ENCODE results near the gene SMIM5. TPM values are rescaled to one million over a fixed set of nuclear protein-coding genes. Genes with fewer than 3 reads are reported as not detected.

Gene SMIM5
- total and polyA plus RNA-seq, 2 donors (not counting 3 experiments of a cell fraction or from before 2014, with no cell fraction given), result not detected

GRCh38 chr17:75589919-75590303, 43.3 kb upstream of the SMIM5 start:
- DNase-seq (ENCODE audit: low read depth, low spot score), result no peak
- no peaks in the 10 kb centered on the region for H4K20me1 ChIP-seq (replicated peaks; ENCODE audit: control insufficient read depth, extremely low read depth, insufficient read depth, low read length)
- no peaks in the 10 kb centered on the region for H3K9me1 ChIP-seq (replicated peaks; ENCODE audit: control insufficient read depth, extremely low read depth, insufficient read depth, low read length)
- H3K27ac ChIP-seq (ENCODE audit: insufficient read depth, low read depth, low read length), result no peak overlapping the region
- BruUV-seq (replicated peaks), result no TSS peak
- H3K79me2 ChIP-seq (ENCODE audit: control insufficient read depth, insufficient read depth, low read length), result no peaks in the 10 kb centered on the region
- no peak overlapping the region for H2AFZ ChIP-seq (ENCODE audit: low read depth, low read length)
- no peaks in the 10 kb centered on the region for H3K27me3 ChIP-seq (ENCODE audit: control insufficient read depth in 2 of 2, insufficient read depth in 2 of 2, low read length in 2 of 2)
- H3K4me2 ChIP-seq (ENCODE audit: insufficient read depth, low read length), result no peak overlapping the region
- ChIA-PET CTCF (interaction anchor here (1.0 to 4.9 kb wide), 5 partner anchors 12 to 160 kb away, joined by 3 to 29 read pairs (median 3); no protein-coding TSS in a partner anchor), POLR2A (no interaction called here)
- no peak for FAIRE-seq
- no peaks in the 10 kb centered on the region for H3K9me3 ChIP-seq (replicated peaks; ENCODE audit: control insufficient read depth, insufficient read depth, low read length)
- no peaks in the 10 kb centered on the region for H3K36me3 ChIP-seq (ENCODE audit: control insufficient read depth in 2 of 2, extremely low read depth in 1 of 2, insufficient read depth in 2 of 2, low read length in 2 of 2)
- intact Hi-C loops (cut with micrococcal nuclease), result loop anchor here (1.0 to 2.0 kb wide), 3 partner anchors 65 to 164 kb away; partner anchors contain the start of genes LLGL2 and TSEN54
- dilution Hi-C loops (cut with MboI; ENCODE audit: extremely low pct_ligation_motif_present, low sequenced_read_pairs), result no loop called here
- no peak overlapping the region for H3K9ac ChIP-seq (replicated peaks; ENCODE audit: extremely low read depth, insufficient read depth, low read length)
- H3K4me3 ChIP-seq (replicated peaks in 1 of 3; ENCODE audit: insufficient read depth in 1 of 3, low read depth in 1 of 3, low read length in 3 of 3), result no peak overlapping the region
- peaks cover 3% of the 10 kb centered on the region for H3K4me1 ChIP-seq (ENCODE audit: control insufficient read depth, extremely low read depth, insufficient read depth, low read length)
- no peak for TF ChIP-seq POLR2AphosphoS5 (IDR thresholded peaks at IDR 0.05; ENCODE audit: insufficient read depth, low read depth, low read length)
- TF ChIP-seq GATA2 (IDR thresholded peaks at IDR 0.05; ENCODE audit: insufficient read depth, insufficient read length, low read depth, low read length), result no peak

DNA sequence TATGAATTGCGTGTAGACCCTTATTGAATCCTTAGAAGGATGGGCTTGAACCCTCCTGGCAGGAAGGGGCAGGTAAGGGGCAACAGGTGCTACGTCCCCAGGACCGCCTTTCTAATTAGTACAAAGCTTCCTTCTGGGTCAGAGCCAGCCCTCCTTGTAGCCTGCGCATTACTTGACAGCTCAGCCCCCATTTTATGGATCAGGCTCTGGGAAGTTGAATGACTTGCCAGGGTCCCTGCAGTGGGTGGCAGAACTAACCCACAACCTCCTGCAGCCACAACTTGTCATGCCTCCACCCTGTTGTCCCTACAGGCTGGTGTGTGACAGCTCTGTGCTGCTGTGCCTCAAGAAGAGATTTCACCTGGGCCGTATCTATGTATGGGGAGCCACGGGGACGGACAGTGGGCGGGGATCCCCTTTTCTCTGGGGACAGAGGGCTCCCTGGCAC, 42.9 kb upstream of the SMIM5 start:
- POLR2A ChIA-PET, result no interaction called here
- Histone ChIP-seq H3K27ac (ENCODE audit: insufficient read depth, low read depth, low read length) (no peak overlapping the region), H3K36me3 (ENCODE audit: control insufficient read depth in 2 of 2, extremely low read depth in 1 of 2, insufficient read depth in 2 of 2, low read length in 2 of 2) (no peaks in the 10 kb centered on the region), H3K4me3 (replicated peaks in 1 of 3; ENCODE audit: insufficient read depth in 1 of 3, low read depth in 1 of 3, low read length in 3 of 3) (no peak overlapping the region), H3K79me2 (ENCODE audit: control insufficient read depth, insufficient read depth, low read length) (no peaks in the 10 kb centered on the region), H3K4me1 (ENCODE audit: control insufficient read depth, extremely low read depth, insufficient read depth, low read length) (peaks cover 3% of the 10 kb centered on the region), H3K9me1 (replicated peaks; ENCODE audit: control insufficient read depth, extremely low read depth, insufficient read depth, low read length) (no peaks in the 10 kb centered on the region), H3K9ac (replicated peaks; ENCODE audit: extremely low read depth, insufficient read depth, low read length) (no peak overlapping the region), H3K4me2 (ENCODE audit: insufficient read depth, low read length) (no peak overlapping the region), H2AFZ (ENCODE audit: low read depth, low read length) (no peak overlapping the region), H3K9me3 (replicated peaks; ENCODE audit: control insufficient read depth, insufficient read depth, low read length) (no peaks in the 10 kb centered on the region), H4K20me1 (replicated peaks; ENCODE audit: control insufficient read depth, extremely low read depth, insufficient read depth, low read length) (no peaks in the 10 kb centered on the region), H3K27me3 (ENCODE audit: control insufficient read depth in 2 of 2, insufficient read depth in 2 of 2, low read length in 2 of 2) (no peaks in the 10 kb centered on the region)
- dilution Hi-C loops (cut with MboI; ENCODE audit: extremely low pct_ligation_motif_present, low sequenced_read_pairs), result no loop called here
- CTCF ChIA-PET, result interaction anchor here (1.0 to 4.9 kb wide), 5 partner anchors 12 to 160 kb away, joined by 3 to 29 read pairs (median 3); no protein-coding TSS in a partner anchor
- DNase-seq (ENCODE audit: low read depth, low spot score), result no peak
- intact Hi-C loops (cut with micrococcal nuclease), result no loop called here
- TF ChIP-seq JUN (IDR thresholded peaks at IDR 0.05; ENCODE audit: borderline replicate concordance, insufficient read depth, insufficient read length, low read depth), result no peak
- TF ChIP-seq POLR2AphosphoS5 (IDR thresholded peaks at IDR 0.05; ENCODE audit: insufficient read depth, low read depth, low read length), result no peak
- no peak for FAIRE-seq
- BruUV-seq (replicated peaks), result no TSS peak
